HEK293 (cell line): ENCODE measurements around the gene SETD4.

Experiments used
- CTCF ChIA-PET: fragments of 350-600 bp; formaldehyde crosslinking; extraction: SDS; loops from one replicate; lab custom pipeline; 2021; ENCODE audit warnings: antibody characterized with exemption; lab: Yijun Ruan, JAX
- POLR2A ChIA-PET: fragments of 300-600 bp; formaldehyde crosslinking; extraction: SDS; loops from one replicate; lab custom pipeline; 2020; ENCODE audit warnings: antibody characterized with exemption, inconsistent platforms; lab: Yijun Ruan, JAX
- H3K27ac ChIP-seq: fragments of 200-500 bp; sonication (Bioruptor generic); 2 replicates; pipeline ENCODE4 v1.5.1; 2014; ENCODE audit warnings: low read depth, low read length, control low read depth, inconsistent platforms; ENCODE audit errors: extremely low read depth
- H3K36me3 ChIP-seq, 2 experiments: fragments of 200-500 bp in 1 of 2; sonication (Bioruptor generic) in 1 of 2; 1 replicate in 1 of 2; 2 replicates in 1 of 2; pipeline ENCODE4 v1.5.1; 2014 to 2017; ENCODE audit warnings: inconsistent platforms in 2 of 2, low read length in 2 of 2; ENCODE audit not compliant: control insufficient read depth in 2 of 2, insufficient read depth in 1 of 2
- H3K4me1 ChIP-seq: fragments of 200-500 bp; sonication (Bioruptor generic); 2 replicates; pipeline ENCODE4 v1.5.1; 2014; ENCODE audit warnings: mild to moderate bottlenecking, low read length, inconsistent platforms; ENCODE audit not compliant: control insufficient read depth, insufficient read depth
- H3K4me3 ChIP-seq: 2 replicates; pipeline ENCODE4 v1.5.1; 2011; ENCODE audit warnings: low read depth, mild to moderate bottlenecking, control low read depth, low read length, moderate library complexity
- H3K9me3 ChIP-seq: fragments of 200-500 bp; sonication (Bioruptor generic); 2 replicates; pipeline ENCODE4 v1.5.1; 2014; ENCODE audit warnings: low read depth, low read length, inconsistent platforms; ENCODE audit not compliant: control insufficient read depth, insufficient read depth
- BCL6B ChIP-seq: fragments of 450-650 bp; formaldehyde crosslinking; IDR thresholded peaks from 2 replicates; pipeline ENCODE4 v1.5.1; 2017; ENCODE audit warnings: missing biosample characterization, missing genetic modification characterization
- GLIS1 ChIP-seq: fragments of 450-650 bp; formaldehyde crosslinking; IDR thresholded peaks from 2 replicates; pipeline ENCODE4 v1.5.1; 2016; ENCODE audit warnings: missing biosample characterization, missing genetic modification characterization
- REPIN1 ChIP-seq: fragments of 450-650 bp; formaldehyde crosslinking; IDR thresholded peaks from 2 replicates; pipeline ENCODE4 v1.5.1; 2017; ENCODE audit warnings: missing biosample characterization, missing genetic modification characterization, low read depth
- SP3 ChIP-seq: fragments of 450-650 bp; formaldehyde crosslinking; IDR thresholded peaks from 2 replicates; pipeline ENCODE4 v1.5.1; 2016; ENCODE audit warnings: missing biosample characterization, missing genetic modification characterization
- TCF7L2 ChIP-seq: IDR thresholded peaks from 2 replicates; pipeline ENCODE4 v1.6.1; 2011; ENCODE audit warnings: low read depth, mild to moderate bottlenecking, inconsistent platforms, low read length, moderate library complexity, borderline replicate concordance
- TRIM28 ChIP-seq: IDR thresholded peaks from 2 replicates; pipeline ENCODE4 v1.6.1; 2011; ENCODE audit warnings: low read length, control low read depth, borderline replicate concordance
- ZBTB10 ChIP-seq: fragments of 450-650 bp; formaldehyde crosslinking; IDR thresholded peaks from 2 replicates; pipeline ENCODE4 v1.5.1; 2016; ENCODE audit warnings: missing biosample characterization, missing genetic modification characterization
- ZFP41 ChIP-seq: fragments of 450-650 bp; formaldehyde crosslinking; IDR thresholded peaks from 2 replicates; pipeline ENCODE4 v1.5.1; 2016; ENCODE audit warnings: missing biosample characterization, missing genetic modification characterization, borderline replicate concordance
- ZNF221 ChIP-seq: fragments of 450-650 bp; formaldehyde crosslinking; IDR thresholded peaks from 2 replicates; pipeline ENCODE4 v1.5.1; 2017; ENCODE audit warnings: missing biosample characterization, missing genetic modification characterization, borderline replicate concordance
- ZNF23 ChIP-seq: fragments of 450-650 bp; formaldehyde crosslinking; IDR thresholded peaks from 2 replicates; pipeline ENCODE4 v1.5.1; 2016; ENCODE audit warnings: missing biosample characterization, missing genetic modification characterization, borderline replicate concordance
- ZNF350 ChIP-seq: fragments of 450-650 bp; formaldehyde crosslinking; IDR thresholded peaks from 2 replicates; pipeline ENCODE4 v1.5.0; 2017; ENCODE audit warnings: missing biosample characterization, mild to moderate bottlenecking, missing genetic modification characterization
- ZNF433 ChIP-seq: fragments of 450-650 bp; formaldehyde crosslinking; IDR thresholded peaks from 2 replicates; pipeline ENCODE4 v1.5.1; 2016; ENCODE audit warnings: missing biosample characterization, missing genetic modification characterization, low read depth
- ZNF488 ChIP-seq: fragments of 450-650 bp; formaldehyde crosslinking; IDR thresholded peaks from 2 replicates; pipeline ENCODE4 v1.5.1; 2016; ENCODE audit warnings: missing biosample characterization, missing genetic modification characterization
- ZNF585B ChIP-seq: fragments of 450-650 bp; formaldehyde crosslinking; IDR thresholded peaks from 2 replicates; pipeline ENCODE4 v1.5.1; 2016; ENCODE audit warnings: missing biosample characterization, missing genetic modification characterization
- ZNF610 ChIP-seq: fragments of 450-650 bp; formaldehyde crosslinking; IDR thresholded peaks from 2 replicates; pipeline ENCODE4 v1.5.1; 2016; ENCODE audit warnings: missing biosample characterization, missing genetic modification characterization, borderline replicate concordance
- ZSCAN16 ChIP-seq: fragments of 450-650 bp; formaldehyde crosslinking; IDR thresholded peaks from 2 replicates; pipeline ENCODE4 v1.5.1; 2016; ENCODE audit warnings: missing biosample characterization, missing genetic modification characterization

Gene SETD4

GRCh38 chr21:36069713-36070583 lies 9.6 kb upstream of the SETD4 start, which contains the start of gene CBR1 (continued):
- peak; percentile 81 for TF ChIP-seq GLIS1 (tag by site-specific recombination)

GRCh38 chr21:36068748-36069398 lies 8.5 kb upstream of the SETD4 start:
- Histone ChIP-seq H3K27ac (no peak overlapping the region), H3K4me3 (no peak overlapping the region), H3K4me1 (no peaks in the 10 kb centered on the region), H3K9me3 (no peaks in the 10 kb centered on the region), H3K36me3 (peaks cover 8 to 28% of the 10 kb centered on the region in 2 experiments; a peak in 2 of 3 replicates)
- ChIA-PET POLR2A (interaction anchor here (0.6 to 2.6 kb wide), 15 partner anchors 9 to 1366 kb away, joined by 3 to 58 read pairs (median 5); partner anchors contain the start of genes CBR3, MORC3 and SETD4), CTCF (interaction anchor here (0.6 to 1.9 kb wide), 5 partner anchors 23 to 1710 kb away, joined by 3 to 8 read pairs (median 4); no protein-coding TSS in a partner anchor)
- TF ChIP-seq ZBTB10 (tag by site-specific recombination) (no peak), ZNF488 (tag by site-specific recombination) (no peak), ZNF23 (no peak), ZNF221 (tag by site-specific recombination) (no peak), TRIM28 (no peak), ZFP41 (no peak), ZNF610 (tag by site-specific recombination) (no peak), ZNF350 (tag by site-specific recombination) (no peak), ZNF585B (tag by site-specific recombination) (no peak), GLIS1 (tag by site-specific recombination) (no peak), TCF7L2 (no peak), BCL6B (tag by site-specific recombination) (no peak), SP3 (tag by site-specific recombination) (no peak), REPIN1 (tag by site-specific recombination) (no peak), ZSCAN16 (no peak)

GRCh38 chr21:36065497-36066036 lies 5.2 kb upstream of the SETD4 start:
- Histone ChIP-seq H3K9me3 (no peaks in the 10 kb centered on the region), H3K4me3 (no peak overlapping the region), H3K27ac (no peak overlapping the region), H3K36me3 (no peaks in the 10 kb centered on the region), H3K4me1 (peaks cover 4% of the 10 kb centered on the region; the same call in 1 of the 2 replicates)
- POLR2A ChIA-PET, result no interaction called here
- CTCF ChIA-PET, result no interaction called here
- TF ChIP-seq ZNF433 (tag by site-specific recombination), result no peak
